Measurements from ENCODE around the gene ATF7IP2. TPM values are rescaled to one million over a fixed set of nuclear protein-coding genes. Genes with fewer than 3 reads are reported as not detected.

Gene ATF7IP2
- total and polyA plus RNA-seq, 2 of the 13 experiments (the other 11 are each of a cell fraction or from before 2014, with no cell fraction given): 117 to 217 TPM

- TF ChIP-seq NONO (IDR thresholded peaks at IDR 0.05) (no peak), NONO (CRISPR knock-in tag; conservative IDR thresholded peaks at IDR 0.05) (no peak), ZNF17 (CRISPR knock-in tag; IDR thresholded peaks at IDR 0.05) (no peak), ZNF749 (CRISPR knock-in tag; IDR thresholded peaks at IDR 0.05; ENCODE audit: borderline replicate concordance) (no peak), AGO2 (optimal IDR thresholded peaks at IDR 0.05; ENCODE audit: low read depth, low read length) (no peak)
- TF ChIP-seq, protein P1, sequence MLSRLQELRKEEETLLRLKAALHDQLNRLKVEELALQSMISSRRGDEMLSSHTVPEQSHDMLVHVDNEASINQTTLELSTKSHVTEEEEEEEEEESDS (CRISPR knock-in tag; IDR thresholded peaks at IDR 0.05; ENCODE audit: borderline replicate concordance): no peak
- TF ChIP-seq, protein P2, sequence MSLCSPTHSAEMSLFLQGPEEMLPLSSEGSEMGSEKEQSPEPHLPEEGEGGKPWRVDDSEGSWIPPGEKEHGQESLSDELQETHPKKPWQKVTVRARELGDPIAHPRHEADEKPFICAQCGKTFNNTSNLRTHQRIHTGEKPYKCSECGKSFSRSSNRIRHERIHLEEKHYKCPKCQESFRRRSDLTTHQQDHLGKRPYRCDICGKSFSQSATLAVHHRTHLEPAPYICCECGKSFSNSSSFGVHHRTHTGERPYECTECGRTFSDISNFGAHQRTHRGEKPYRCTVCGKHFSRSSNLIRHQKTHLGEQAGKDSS (CRISPR knock-in tag; IDR thresholded peaks at IDR 0.05; ENCODE audit: borderline replicate concordance, low read depth): 0 out of 2 replicates have a peak, but pooled peaks have one; percentile 6
- TF ChIP-seq, protein P3, sequence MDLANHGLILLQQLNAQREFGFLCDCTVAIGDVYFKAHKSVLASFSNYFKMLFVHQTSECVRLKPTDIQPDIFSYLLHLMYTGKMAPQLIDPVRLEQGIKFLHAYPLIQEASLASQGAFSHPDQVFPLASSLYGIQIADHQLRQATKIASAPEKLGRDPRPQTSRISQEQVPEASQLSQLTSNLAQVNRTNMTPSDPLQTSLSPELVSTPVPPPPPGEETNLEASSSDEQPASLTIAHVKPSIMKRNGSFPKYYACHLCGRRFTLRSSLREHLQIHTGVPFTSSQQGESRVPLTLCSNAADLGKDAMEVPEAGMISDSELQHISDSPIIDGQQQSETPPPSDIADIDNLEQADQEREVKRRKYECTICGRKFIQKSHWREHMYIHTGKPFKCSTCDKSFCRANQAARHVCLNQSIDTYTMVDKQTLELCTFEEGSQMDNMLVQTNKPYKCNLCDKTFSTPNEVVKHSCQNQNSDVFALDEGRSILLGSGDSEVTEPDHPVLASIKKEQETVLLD (CRISPR knock-in tag; IDR thresholded peaks at IDR 0.05; ENCODE audit: low read depth): no peak
Measured at GRCh38 chr16:10453159-10453510, 67.3 kb downstream of the ATF7IP2 start (continued).

GRCh38 chr16:10465821-10466220 lies 80.0 kb downstream of the ATF7IP2 start:
- Histone ChIP-seq H3K27ac (ENCODE audit: extremely low read length, insufficient read depth, low read length) (no peak overlapping the region), H3K79me2 (ENCODE audit: insufficient read depth, low read length) (no peaks in the 10 kb centered on the region), H3K27me3 (ENCODE audit: control insufficient read depth in 1 of 2, insufficient read depth in 2 of 2, low read length in 2 of 2) (no peaks in the 10 kb centered on the region), H3K9me3 (ENCODE audit: low read length) (no peaks in the 10 kb centered on the region), H2AFZ (ENCODE audit: low read length) (no peak overlapping the region), H3K4me3 (replicated peaks in 1 of 3; ENCODE audit: insufficient read depth in 1 of 3, low read depth in 2 of 3, low read length in 3 of 3) (no peak overlapping the region), H3K36me3 (replicated peaks in 1 of 2; ENCODE audit: control insufficient read depth in 1 of 2, insufficient read depth in 2 of 2, low read length in 2 of 2) (peaks cover 9 to 40% of the 10 kb centered on the region in 2 experiments), H3K4me1 (ENCODE audit: insufficient read depth, low read length) (no peaks in the 10 kb centered on the region), H3K4me2 (ENCODE audit: low read depth, low read length) (no peak overlapping the region), H4K20me1 (ENCODE audit: insufficient read depth, low read length) (no peaks in the 10 kb centered on the region), H3K9ac (ENCODE audit: insufficient read depth, low read depth, low read length) (no peak overlapping the region)
- intact Hi-C loops (cut with micrococcal nuclease; ENCODE audit: unreplicated experiment): no loop called here
- over 99% methylated on average over 2 of the region's 2 CpGs for WGBS (ENCODE audit: low lambda C conversion rate)
- CTCF ChIA-PET (ENCODE audit: low intra/inter-chr PET ratio, low total read pairs): no interaction called here
- FAIRE-seq (no peak), DNase-seq (ENCODE audit: low spot score) (no peak), ATAC-seq (no peak)
- no TSS peak for BruUV-seq (replicated peaks)
- POLR2A ChIA-PET: interaction anchor here (1.1 kb wide), 1 partner anchor 80 kb away, joined by 3 read pairs; the partner anchor contains the start of gene ATF7IP2
- TF ChIP-seq, protein P4, sequence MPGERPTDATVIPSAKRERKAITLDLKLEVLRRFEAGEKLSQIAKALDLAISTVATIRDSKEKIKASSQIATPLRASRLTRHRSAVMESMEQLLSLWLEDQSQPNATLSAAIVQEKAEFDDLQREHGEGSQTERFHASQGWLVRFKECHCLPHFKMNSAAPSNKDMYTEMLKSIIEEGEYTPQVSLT (CRISPR knock-in tag; IDR thresholded peaks at IDR 0.05; ENCODE audit: borderline replicate concordance, low read depth): no peak
- in situ Hi-C loops (cut with HindIII; ENCODE audit: extremely low pct_ligation_motif_present, low pct_unique_long_range_greater_than_20kb): no loop called here
